Activated CD4-positive, alpha-beta T cell treated with anti-CD3 and anti-CD28 coated beads, Interleukin-2, amount 50 U/mL, for 16 hours (primary cell): ENCODE results near the gene NPRL2.
A peak's percentile ranks its signal among the peaks of the same experiment; 100 is the strongest.

Experiments
- DNase-seq: peaks from one replicate; pipeline ENCODE4 v3.0.0-alpha.2; 2020

NPRL2 gene

DNA sequence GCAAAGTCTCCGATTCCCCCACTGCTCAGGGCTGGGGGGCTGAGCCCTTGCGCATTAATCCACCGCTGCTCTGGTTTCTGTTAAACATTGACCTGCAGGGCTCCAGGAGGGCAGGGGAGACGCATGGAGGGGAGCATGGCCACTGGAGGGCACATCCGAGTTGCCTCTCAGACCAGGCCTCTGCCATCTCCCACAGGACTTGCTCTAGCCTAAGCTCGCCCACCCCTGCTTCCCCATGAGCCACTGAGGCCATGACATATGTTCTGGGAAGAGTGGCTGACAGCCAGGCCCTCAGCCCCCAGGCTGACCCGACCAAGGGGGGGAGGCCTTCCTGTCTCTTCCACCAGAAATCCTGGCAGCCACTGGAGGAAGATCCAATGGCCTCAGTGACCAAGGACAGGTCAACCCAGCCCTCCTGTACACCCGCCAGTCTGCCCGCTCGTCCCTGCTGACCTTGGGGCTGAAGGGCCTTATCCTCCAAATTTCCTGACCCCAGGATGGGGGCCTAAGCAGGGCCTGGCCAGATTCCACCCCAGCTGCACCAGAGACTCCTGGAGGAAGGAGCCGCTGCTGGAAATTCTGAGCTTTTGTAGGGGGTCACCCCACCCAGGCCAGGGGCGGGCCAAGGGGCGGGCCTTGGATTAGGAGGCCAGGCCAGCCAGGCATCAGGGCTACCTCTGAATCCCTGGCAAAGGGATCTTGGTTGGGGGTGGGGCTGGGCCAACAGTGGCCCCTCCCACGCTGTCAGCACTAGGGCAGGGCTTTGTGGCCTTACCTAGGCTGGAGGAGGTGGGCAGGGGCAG lies 47.4 kb downstream of the NPRL2 start, which contains the start of gene HYAL1:
TSS of gene HYAL1 (minus strand) at position 562 of the 803 bp plus-strand sequence. CDS start 618 bp downstream, outside the sequence.
- DNase-seq: no peak

DNA sequence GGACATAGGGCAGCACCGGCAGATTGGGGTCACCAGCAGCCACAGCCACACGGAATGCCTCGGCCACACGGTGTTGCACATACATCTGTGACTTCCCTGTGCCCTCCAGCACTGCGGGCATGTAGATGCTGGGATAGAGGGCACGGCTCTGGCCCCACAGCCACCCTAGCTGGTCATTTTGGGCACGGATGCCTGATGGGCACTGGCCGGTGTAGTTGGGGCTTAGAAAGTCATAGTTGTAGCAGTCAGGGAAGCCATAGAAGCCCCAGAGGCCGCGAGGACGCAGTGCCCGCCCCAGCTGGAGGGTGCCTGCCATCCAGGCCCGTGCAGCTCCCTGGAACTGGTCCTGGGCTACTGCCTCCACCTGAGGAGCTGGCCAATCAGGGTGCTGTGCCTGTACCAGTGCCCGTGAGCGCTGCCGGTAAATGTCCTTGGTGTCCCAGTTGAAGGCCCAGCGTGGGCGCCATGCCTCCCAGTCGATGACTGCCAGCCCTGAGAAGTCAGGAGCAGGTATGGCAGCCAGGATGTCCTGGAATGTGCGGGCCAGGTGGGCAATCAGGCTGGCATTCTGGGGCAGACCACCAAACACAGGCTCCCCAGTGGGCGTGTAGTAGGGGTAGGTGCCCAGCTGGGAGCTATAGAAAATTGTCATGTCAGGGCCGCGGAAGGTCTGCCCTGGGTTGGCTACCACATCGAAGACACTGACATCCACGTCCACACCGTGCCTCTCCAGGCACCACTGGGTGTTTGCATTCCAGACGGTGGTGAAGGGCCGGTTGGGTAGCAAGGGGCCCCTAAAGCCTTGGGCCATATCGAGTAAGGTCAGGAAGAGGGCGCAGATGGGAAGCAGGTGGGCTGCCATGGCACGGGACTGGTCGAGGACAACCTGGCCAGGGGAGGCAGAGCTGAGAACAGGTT lies 48.2 kb downstream of the NPRL2 start:
- DNase-seq: no peak

DNA sequence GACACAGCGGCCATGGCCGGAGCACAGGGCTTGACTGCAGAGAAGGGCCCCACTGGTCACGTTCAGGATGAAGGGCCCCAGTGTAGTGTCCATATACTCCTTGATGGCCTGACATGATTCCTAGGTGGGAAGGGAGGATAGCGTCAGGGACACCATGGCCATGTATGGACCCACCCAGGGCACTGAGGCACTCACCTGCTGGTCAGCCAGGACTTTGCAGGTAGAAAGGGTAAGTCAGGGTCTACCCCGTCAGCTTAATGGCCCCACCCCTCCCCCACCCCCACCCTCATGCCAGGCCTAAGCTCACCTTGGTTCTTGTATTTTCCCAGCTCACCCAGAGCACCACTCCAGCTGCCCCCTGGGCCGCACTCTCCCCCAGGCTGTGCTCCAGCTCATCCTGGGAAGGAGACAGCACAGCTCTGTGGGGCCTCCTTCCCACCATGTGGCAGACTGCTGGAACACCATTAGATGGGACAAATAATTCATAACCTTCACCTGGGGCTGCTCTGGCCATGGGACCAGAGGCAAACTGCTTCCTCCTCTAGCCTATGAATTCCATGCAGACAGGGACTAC lies 49.8 kb downstream of the NPRL2 start:
- no peak for DNase-seq

DNA sequence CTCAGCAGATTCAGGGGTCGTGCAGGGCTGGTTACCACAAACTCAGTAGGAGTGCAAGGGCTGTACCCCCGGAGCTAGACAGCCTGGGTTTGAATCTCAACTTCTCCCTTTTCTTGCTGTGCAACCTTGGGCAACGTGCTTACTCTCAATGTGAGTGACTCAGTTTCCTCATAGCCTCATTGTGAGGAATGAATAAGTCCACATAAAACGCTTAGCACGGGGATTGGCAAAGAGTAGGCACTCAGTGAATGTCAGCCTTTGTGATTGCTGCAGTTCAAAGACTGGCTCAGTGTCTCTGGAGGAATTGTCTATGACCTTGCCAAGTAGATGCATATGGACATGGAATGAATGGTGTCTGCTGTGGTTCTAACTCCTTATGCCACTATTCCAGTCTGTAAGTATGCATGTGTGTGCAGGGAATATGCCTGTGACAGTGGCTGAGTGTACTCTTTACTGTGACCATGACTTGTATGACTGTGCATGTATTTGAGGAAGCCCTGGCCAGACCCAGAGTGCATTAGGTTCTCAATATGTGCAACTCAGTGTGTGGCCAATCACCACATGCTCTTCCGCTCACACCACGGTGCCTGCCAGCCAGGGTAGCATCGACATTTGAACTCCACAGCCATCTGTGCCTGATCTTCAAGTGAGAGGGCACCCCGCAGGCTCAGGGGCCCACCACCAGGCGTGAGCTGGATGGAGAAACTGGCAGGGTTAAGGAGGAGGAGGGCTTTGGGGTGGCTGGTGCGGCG lies 50.5 kb downstream of the NPRL2 start:
- peak; percentile 37 for DNase-seq

DNA sequence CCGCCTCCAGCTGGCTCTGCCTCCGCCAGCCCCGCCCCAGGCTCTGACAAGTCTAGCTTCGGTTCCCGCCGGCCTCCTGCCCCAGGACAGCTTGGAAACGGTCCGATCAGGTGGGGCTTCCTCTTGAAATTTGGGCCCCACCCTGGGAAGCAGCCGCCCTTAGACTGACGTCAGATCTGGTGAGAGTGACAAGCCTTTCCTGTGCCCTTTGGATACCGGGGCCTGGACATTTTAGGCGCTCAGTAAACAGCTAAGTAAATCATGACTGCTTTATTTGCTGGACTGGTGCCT lies 51.0 kb downstream of the NPRL2 start:
- no peak for DNase-seq

DNA sequence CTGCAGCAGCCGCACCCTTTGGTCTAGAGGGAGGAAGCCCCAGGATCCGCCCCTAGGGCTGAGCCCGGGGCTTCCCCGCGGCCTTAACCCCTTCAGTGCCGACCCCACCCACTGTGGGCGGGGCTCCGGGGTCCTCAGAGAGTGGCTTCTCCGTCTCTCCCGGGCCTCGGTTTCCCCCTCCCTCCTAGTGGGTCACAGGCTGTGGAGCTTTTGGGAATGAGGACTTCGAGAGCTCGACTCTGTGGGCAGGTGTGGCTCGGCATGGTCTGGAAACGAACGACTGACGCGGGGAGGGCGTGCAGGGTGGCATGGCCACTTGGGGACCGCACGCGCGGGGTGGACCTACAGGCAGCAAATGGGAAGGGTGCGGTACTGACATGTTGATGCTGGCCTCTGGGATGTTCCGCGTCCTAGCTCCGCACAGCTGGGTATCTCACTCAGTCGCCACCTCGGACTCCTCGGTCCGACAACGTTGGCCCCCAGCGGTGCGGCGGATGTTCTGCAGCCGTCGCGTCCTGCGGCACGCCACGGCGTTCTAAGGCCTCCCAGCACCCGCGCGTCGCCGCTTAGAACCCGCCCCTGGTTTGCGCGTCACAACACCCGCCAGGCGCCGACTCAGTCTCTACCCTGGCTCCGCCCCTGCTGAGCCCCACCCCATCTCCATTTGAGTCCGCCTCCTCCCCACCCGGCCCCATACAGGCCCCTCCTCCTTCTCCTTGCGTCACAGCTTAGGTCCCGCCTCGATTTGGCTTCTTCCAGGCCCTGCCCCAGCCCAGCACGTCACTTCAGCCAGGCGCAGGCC lies 51.5 kb downstream of the NPRL2 start, which contains the start of the genes HYAL3 and NAA80:
TSS of gene HYAL3 (minus strand) at position 570 of the 802 bp plus-strand sequence. CDS start 3,803 bp downstream, outside the sequence.
TSS of gene NAA80 (minus strand) at position 570 of the 802 bp plus-strand sequence. CDS start 1,942 bp downstream, outside the sequence.
- DNase-seq: peak; percentile 100

DNA sequence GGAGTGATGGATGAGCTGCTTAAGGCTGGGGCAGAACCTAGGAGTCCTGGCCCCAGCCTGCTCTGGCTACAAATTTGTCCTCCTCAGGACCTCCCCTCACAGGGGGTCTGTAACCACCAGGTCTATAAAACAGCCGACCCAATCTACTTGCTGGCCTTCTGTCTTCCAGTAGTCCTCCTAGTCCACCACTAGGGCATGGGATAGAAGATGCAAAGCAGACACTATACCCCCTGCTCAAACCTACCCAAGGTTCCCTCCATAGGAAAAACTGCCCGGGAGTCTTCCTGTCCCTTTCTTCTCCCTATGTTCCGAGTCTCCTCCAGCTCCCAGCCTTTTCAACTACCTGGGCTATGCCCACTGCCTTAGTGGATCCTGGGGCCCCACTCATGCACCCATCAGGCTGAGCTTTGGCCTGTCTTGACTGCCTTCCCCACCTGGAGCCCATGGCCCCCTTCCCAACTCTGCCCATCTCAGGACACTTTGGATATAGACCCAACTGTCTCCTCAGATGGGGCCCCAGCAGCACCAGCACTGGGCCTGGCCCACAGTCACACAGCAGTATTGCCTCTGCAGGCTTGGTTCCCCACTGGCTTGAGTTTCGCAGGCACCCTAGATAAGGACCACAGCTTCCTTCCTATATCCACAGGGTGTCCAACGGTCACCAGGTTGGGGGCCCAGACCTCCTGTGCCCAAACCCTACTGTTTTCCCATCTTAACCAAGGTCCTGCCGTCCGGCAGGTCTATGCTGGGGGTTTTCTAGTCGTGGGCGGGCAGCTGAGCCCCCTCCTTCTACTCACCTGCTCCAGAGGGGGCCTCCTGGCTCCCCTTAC lies 52.5 kb downstream of the NPRL2 start:
- no peak for DNase-seq

DNA sequence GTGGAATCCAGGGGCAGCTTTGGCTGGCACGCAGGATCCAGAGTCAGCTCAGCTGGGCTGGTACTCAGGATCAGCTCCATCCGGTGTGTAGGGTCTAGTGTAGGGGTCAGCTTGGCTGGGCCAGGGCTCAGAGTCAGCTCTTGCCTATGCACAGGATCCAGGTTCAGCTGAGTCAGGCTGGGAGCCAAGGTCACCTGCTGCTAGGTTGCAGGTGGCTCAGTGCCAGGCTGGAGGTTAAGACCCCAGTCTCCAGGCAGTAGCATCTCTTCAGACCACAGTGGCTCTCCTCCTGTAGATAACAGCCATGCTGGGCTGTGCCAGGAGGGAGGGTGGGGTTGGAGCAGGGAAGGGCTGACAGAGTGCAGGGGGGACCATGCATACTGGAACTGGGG lies 53.2 kb downstream of the NPRL2 start:
- no peak for DNase-seq
